HG03439 (cell line): ENCODE measurements around the gene PMVK.

ENCODE experiments used
- ATAC-seq: cut with Tn5 transposase; IDR thresholded peaks from one replicate; pipeline ENCODE4 v1.9.1; 2021; ENCODE audit warnings: mild to moderate bottlenecking, moderate library complexity; ENCODE audit not compliant: unreplicated experiment

PMVK gene

GRCh38 chr1:154881820-154882535 lies 54.5 kb downstream of the PMVK start:
- no peak for ATAC-seq

GRCh38 chr1:154880671-154881070 lies 55.8 kb downstream of the PMVK start:
- ATAC-seq: no peak

- ATAC-seq: no peak
Observed at GRCh38 chr1:154879038-154879421, 57.5 kb downstream of the PMVK start.

- peak; percentile 62 for ATAC-seq
Observed at GRCh38 chr1:154878371-154879037, 58.0 kb downstream of the PMVK start.

- no peak for ATAC-seq
Observed at GRCh38 chr1:154877370-154877974, 59.0 kb downstream of the PMVK start.

GRCh38 chr1:154876842-154877369 lies 59.6 kb downstream of the PMVK start:
- no peak for ATAC-seq
